MCF 10A (cell line): ENCODE results near the gene ADARB1. TPM values are rescaled to one million over a fixed set of nuclear protein-coding genes. Genes with fewer than 3 reads are reported as not detected.
A peak's percentile ranks its signal among the peaks of the same experiment; 100 is the strongest.

Experiments used
- BruUV-seq: library from RNA; stranded (reverse); fragments of 400-500 nt; replicated peaks from 2 replicates; lab custom pipeline; 2021; lab: Mats Ljungman, UMichigan
- CTCF ChIA-PET: fragments of 300-600 bp; sonication (Branson Sonifier 250); formaldehyde crosslinking; extraction: SDS; loops from one replicate; lab custom pipeline; 2021; ENCODE audit warnings: antibody characterized with exemption, inconsistent platforms; lab: Yijun Ruan, JAX
- POLR2A ChIA-PET: fragments of 300-600, 350-650 bp; sonication (Branson Sonifier 250); formaldehyde crosslinking; extraction: SDS; loops from one replicate; lab custom pipeline; 2020; ENCODE audit warnings: antibody characterized with exemption, inconsistent platforms; lab: Yijun Ruan, JAX
- DNase-seq: peaks from one replicate; pipeline ENCODE4 v3.0.0-alpha.2; 2018; ENCODE audit not compliant: unreplicated experiment
- H3K27ac Mint-ChIP-seq: one replicate; pipeline ENCODE4 v1.8.0; 2022; ENCODE audit warnings: mild to moderate bottlenecking, low read depth, mixed read lengths; ENCODE audit not compliant: unreplicated experiment
- H3K27me3 Mint-ChIP-seq: one replicate; pipeline ENCODE4 v1.8.0; 2022; ENCODE audit warnings: mixed read lengths; ENCODE audit not compliant: insufficient read depth, unreplicated experiment
- H3K36me3 Mint-ChIP-seq: one replicate; pipeline ENCODE4 v1.8.0; 2022; ENCODE audit warnings: mild to moderate bottlenecking, moderate library complexity, mixed read lengths; ENCODE audit not compliant: insufficient read depth, unreplicated experiment
- H3K4me1 Mint-ChIP-seq: one replicate; pipeline ENCODE4 v1.8.0; 2022; ENCODE audit warnings: mixed read lengths; ENCODE audit not compliant: insufficient read depth, unreplicated experiment
- H3K4me3 Mint-ChIP-seq: one replicate; pipeline ENCODE4 v1.8.0; 2022; ENCODE audit warnings: mild to moderate bottlenecking, moderate library complexity, mixed read lengths; ENCODE audit not compliant: unreplicated experiment
- H3K9me3 Mint-ChIP-seq: one replicate; pipeline ENCODE4 v1.8.0; 2022; ENCODE audit warnings: mixed read lengths; ENCODE audit not compliant: unreplicated experiment
- CTCF ChIP-seq: fragments of 200-600 bp; IDR thresholded peaks from one replicate; pipeline ENCODE4 v1.8.0; 2022; ENCODE audit warnings: antibody characterized with exemption, mild to moderate bottlenecking; ENCODE audit not compliant: unreplicated experiment
- intact Hi-C: fragments of 100-400 bp; cut with micrococcal nuclease; formaldehyde crosslinking; loops from 2 replicates; pipeline ENCODE4 v1.14.1; 2022
- total RNA-seq: library from RNA; stranded (reverse); gene quantifications from 2 replicates; pipeline ENCODE4 v1.2.3, GENCODE V29; 2022

Gene ADARB1
- total RNA-seq, 1 experiment from 2014 or later = 19.4 TPM

- peaks cover 9% of the 10 kb centered on the region for H3K36me3 Mint-ChIP-seq
- no peaks in the 10 kb centered on the region for H3K27me3 Mint-ChIP-seq
- CTCF ChIA-PET = interaction anchor here (0.7 to 2.2 kb wide), 2 partner anchors 14 to 267 kb away, joined by 3 to 6 read pairs; no protein-coding TSS in a partner anchor
- H3K27ac Mint-ChIP-seq = no peak overlapping the region
- H3K4me1 Mint-ChIP-seq = peaks cover 7% of the 10 kb centered on the region
- POLR2A ChIA-PET = no interaction called here
- H3K9me3 Mint-ChIP-seq = no peaks in the 10 kb centered on the region
- no peak overlapping the region for H3K4me3 Mint-ChIP-seq
- no peak for TF ChIP-seq CTCF
- DNase-seq = peak; percentile 29
- intact Hi-C loops = no loop called here
- no TSS peak for BruUV-seq
Observed at GRCh38 chr21:45154511-45155508, 80.4 kb downstream of the ADARB1 start.

- no peak for DNase-seq
- CTCF ChIA-PET = no interaction called here
- H3K36me3 Mint-ChIP-seq = peaks cover 9% of the 10 kb centered on the region
- no peak overlapping the region for H3K27ac Mint-ChIP-seq
- no peaks in the 10 kb centered on the region for H3K27me3 Mint-ChIP-seq
- H3K4me1 Mint-ChIP-seq = peaks cover 3% of the 10 kb centered on the region
- intact Hi-C loops = no loop called here
- H3K4me3 Mint-ChIP-seq = no peak overlapping the region
- no peak for TF ChIP-seq CTCF
- no peaks in the 10 kb centered on the region for H3K9me3 Mint-ChIP-seq
- POLR2A ChIA-PET = no interaction called here
- BruUV-seq = no TSS peak
Observed at GRCh38 chr21:45155910-45156309, 81.5 kb downstream of the ADARB1 start.

DNA sequence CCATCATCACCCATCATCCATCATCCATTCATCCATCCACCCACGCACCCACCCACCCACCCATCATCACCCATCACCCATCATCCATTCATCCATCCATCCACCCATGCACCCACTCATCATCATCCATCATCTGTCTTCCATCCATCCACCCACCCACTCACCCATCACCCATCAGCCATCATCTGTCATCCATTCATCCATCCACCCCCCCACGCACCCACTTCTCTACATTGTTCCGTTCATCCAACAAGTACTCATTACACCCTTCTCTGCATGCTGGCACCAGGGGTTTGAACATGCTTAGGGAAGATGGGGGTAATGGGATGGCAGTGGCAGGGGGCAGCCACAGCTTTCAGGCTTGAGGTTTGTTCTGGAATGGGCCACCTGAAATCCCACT lies 82.1 kb downstream of the ADARB1 start:
- BruUV-seq = no TSS peak
- Mint-ChIP-seq H3K4me3 (no peak overlapping the region), H3K36me3 (peaks cover 9% of the 10 kb centered on the region), H3K4me1 (no peaks in the 10 kb centered on the region), H3K27ac (no peak overlapping the region), H3K9me3 (no peaks in the 10 kb centered on the region), H3K27me3 (no peaks in the 10 kb centered on the region)
- ChIA-PET CTCF (interaction anchor here (1.4 kb wide), 1 partner anchor 19 kb away, joined by 5 read pairs; no protein-coding TSS in a partner anchor), POLR2A (no interaction called here)
- DNase-seq = no peak
- intact Hi-C loops = no loop called here
- TF ChIP-seq CTCF = no peak

DNA sequence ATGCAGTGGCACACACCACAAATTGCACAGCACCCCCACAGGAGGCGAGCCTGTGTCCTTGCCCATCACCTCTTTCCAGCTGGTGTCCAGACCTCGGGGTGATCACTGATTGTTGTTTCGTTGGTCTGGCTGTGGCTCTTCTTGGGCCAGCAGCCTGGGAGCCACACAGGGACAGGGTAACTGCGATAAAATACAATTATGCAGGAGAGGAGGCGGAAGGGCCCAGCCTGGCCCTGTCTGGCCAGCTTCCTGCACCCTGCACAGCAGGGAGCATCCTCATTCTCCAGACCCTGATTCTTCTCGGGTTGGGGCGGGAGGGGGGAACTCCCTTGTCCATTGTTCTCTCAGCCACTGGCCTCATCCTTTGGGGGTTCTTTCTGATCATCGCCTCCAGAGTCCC lies 83.6 kb downstream of the ADARB1 start:
- ChIA-PET CTCF (interaction anchor here (1.0 to 1.1 kb wide), 3 partner anchors 17 to 21 kb away, joined by 3 read pairs; no protein-coding TSS in a partner anchor), POLR2A (no interaction called here)
- DNase-seq = no peak
- H3K4me1 Mint-ChIP-seq = no peaks in the 10 kb centered on the region
- intact Hi-C loops = no loop called here
- no peak overlapping the region for H3K27ac Mint-ChIP-seq
- no peaks in the 10 kb centered on the region for H3K27me3 Mint-ChIP-seq
- H3K9me3 Mint-ChIP-seq = no peaks in the 10 kb centered on the region
- H3K36me3 Mint-ChIP-seq = peaks cover 1% of the 10 kb centered on the region
- H3K4me3 Mint-ChIP-seq = no peak overlapping the region
- no peak for TF ChIP-seq CTCF
- BruUV-seq = no TSS peak
